ENCODE results near the gene TXNRD1.

TXNRD1 gene

DNA sequence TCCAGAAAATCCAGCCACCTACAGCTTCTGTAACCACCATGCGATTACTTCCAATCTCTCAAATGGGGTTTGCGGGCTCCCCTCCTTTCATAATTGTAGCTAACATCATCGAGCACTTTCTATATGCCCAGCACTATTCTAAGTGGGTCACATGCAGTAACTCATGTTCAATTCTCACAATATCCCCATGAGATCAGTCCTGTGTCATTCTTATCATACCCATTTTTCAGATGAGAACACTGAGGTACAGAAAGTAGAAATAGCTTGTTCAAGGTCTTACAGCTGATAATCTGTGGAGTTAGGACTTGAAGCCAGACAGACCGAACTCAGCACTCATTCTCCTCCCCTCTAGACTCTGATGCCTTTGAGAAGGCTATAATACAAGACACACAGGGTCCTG lies 162.8 kb downstream of the TXNRD1 start:
- Histone ChIP-seq H3K9me3 (ENCODE audit: control insufficient read depth, insufficient read depth, low read depth, low read length) (no peaks in the 10 kb centered on the region), H3K4me1 (ENCODE audit: control insufficient read depth, insufficient read depth, low read length) (no peaks in the 10 kb centered on the region), H3K27ac (ENCODE audit: extremely low read depth, low read depth, low read length) (no peak overlapping the region), H3K4me3 (ENCODE audit: low read depth, low read length) (no peak overlapping the region), H3K36me3 (ENCODE audit: control insufficient read depth in 2 of 2, insufficient read depth in 1 of 2, low read length in 2 of 2) (no peaks in the 10 kb centered on the region)
- ChIA-PET POLR2A (no interaction called here), CTCF (no interaction called here)
- TF ChIP-seq ZNF791 (tag by site-specific recombination; IDR thresholded peaks at IDR 0.05) (no peak), IKZF3 (tag by site-specific recombination; IDR thresholded peaks at IDR 0.05) (no peak), ZBTB48 (tag by site-specific recombination; IDR thresholded peaks at IDR 0.05) (no peak), ZNF169 (tag by site-specific recombination; IDR thresholded peaks at IDR 0.05) (no peak), INSM2 (tag by site-specific recombination; IDR thresholded peaks at IDR 0.05) (no peak), PRDM4 (tag by site-specific recombination; IDR thresholded peaks at IDR 0.05) (no peak), ZNF211 (tag by site-specific recombination; IDR thresholded peaks at IDR 0.05; ENCODE audit: low read depth) (no peak), ZNF768 (tag by site-specific recombination; IDR thresholded peaks at IDR 0.05) (no peak), EGR2 (tag by site-specific recombination; IDR thresholded peaks at IDR 0.05; ENCODE audit: low read depth) (no peak)
- TF ChIP-seq, protein P1, sequence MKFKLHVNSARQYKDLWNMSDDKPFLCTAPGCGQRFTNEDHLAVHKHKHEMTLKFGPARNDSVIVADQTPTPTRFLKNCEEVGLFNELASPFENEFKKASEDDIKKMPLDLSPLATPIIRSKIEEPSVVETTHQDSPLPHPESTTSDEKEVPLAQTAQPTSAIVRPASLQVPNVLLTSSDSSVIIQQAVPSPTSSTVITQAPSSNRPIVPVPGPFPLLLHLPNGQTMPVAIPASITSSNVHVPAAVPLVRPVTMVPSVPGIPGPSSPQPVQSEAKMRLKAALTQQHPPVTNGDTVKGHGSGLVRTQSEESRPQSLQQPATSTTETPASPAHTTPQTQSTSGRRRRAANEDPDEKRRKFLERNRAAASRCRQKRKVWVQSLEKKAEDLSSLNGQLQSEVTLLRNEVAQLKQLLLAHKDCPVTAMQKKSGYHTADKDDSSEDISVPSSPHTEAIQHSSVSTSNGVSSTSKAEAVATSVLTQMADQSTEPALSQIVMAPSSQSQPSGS (tag by site-specific recombination; IDR thresholded peaks at IDR 0.05; ENCODE audit: low read depth), result no peak
- TF ChIP-seq, protein P2, sequence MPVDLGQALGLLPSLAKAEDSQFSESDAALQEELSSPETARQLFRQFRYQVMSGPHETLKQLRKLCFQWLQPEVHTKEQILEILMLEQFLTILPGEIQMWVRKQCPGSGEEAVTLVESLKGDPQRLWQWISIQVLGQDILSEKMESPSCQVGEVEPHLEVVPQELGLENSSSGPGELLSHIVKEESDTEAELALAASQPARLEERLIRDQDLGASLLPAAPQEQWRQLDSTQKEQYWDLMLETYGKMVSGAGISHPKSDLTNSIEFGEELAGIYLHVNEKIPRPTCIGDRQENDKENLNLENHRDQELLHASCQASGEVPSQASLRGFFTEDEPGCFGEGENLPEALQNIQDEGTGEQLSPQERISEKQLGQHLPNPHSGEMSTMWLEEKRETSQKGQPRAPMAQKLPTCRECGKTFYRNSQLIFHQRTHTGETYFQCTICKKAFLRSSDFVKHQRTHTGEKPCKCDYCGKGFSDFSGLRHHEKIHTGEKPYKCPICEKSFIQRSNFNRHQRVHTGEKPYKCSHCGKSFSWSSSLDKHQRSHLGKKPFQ (tag by site-specific recombination; IDR thresholded peaks at IDR 0.05), result no peak

DNA sequence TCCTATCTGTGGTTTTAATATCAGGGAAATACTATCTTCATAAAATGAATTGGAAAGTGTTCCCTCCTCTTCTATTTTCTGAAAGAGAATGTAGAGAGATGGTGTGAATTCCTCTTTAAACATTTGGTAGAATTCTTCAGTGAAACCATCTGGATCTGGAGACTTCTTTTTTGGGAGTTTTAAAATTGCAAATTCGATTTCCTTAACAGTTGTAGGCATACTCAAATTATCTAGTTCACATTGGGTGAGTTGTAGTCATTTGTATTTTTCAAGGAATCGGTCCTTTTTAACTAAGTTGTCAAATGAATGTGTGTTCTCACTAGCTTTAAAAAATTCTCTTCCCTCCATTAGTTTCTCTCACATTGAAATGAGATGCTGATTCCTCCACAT lies 165.8 kb downstream of the TXNRD1 start:
- ChIA-PET POLR2A (interaction anchor here (1.1 kb wide), 2 partner anchors 27 to 76 kb away, joined by 5 to 7 read pairs; partner anchors contain the start of gene CHST11), CTCF (interaction anchor here (0.6 to 3.9 kb wide), 76 partner anchors 8 to 1952 kb away, joined by 3 to 40 read pairs (median 4); partner anchors contain the start of gene CHST11)
- no peaks in the 10 kb centered on the region for H3K36me3 ChIP-seq (ENCODE audit: control insufficient read depth in 2 of 2, insufficient read depth in 1 of 2, low read length in 2 of 2)
- H3K4me3 ChIP-seq (ENCODE audit: low read depth, low read length), result no peak overlapping the region
- no peaks in the 10 kb centered on the region for H3K4me1 ChIP-seq (ENCODE audit: control insufficient read depth, insufficient read depth, low read length)
- H3K27ac ChIP-seq (ENCODE audit: extremely low read depth, low read depth, low read length), result no peak overlapping the region
- TF ChIP-seq, protein P3, sequence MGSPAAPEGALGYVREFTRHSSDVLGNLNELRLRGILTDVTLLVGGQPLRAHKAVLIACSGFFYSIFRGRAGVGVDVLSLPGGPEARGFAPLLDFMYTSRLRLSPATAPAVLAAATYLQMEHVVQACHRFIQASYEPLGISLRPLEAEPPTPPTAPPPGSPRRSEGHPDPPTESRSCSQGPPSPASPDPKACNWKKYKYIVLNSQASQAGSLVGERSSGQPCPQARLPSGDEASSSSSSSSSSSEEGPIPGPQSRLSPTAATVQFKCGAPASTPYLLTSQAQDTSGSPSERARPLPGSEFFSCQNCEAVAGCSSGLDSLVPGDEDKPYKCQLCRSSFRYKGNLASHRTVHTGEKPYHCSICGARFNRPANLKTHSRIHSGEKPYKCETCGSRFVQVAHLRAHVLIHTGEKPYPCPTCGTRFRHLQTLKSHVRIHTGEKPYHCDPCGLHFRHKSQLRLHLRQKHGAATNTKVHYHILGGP (tag by site-specific recombination; IDR thresholded peaks at IDR 0.05), result no peak
- TF ChIP-seq, protein P1 (tag by site-specific recombination; IDR thresholded peaks at IDR 0.05; ENCODE audit: low read depth), result no peak
- TF ChIP-seq, protein P4, sequence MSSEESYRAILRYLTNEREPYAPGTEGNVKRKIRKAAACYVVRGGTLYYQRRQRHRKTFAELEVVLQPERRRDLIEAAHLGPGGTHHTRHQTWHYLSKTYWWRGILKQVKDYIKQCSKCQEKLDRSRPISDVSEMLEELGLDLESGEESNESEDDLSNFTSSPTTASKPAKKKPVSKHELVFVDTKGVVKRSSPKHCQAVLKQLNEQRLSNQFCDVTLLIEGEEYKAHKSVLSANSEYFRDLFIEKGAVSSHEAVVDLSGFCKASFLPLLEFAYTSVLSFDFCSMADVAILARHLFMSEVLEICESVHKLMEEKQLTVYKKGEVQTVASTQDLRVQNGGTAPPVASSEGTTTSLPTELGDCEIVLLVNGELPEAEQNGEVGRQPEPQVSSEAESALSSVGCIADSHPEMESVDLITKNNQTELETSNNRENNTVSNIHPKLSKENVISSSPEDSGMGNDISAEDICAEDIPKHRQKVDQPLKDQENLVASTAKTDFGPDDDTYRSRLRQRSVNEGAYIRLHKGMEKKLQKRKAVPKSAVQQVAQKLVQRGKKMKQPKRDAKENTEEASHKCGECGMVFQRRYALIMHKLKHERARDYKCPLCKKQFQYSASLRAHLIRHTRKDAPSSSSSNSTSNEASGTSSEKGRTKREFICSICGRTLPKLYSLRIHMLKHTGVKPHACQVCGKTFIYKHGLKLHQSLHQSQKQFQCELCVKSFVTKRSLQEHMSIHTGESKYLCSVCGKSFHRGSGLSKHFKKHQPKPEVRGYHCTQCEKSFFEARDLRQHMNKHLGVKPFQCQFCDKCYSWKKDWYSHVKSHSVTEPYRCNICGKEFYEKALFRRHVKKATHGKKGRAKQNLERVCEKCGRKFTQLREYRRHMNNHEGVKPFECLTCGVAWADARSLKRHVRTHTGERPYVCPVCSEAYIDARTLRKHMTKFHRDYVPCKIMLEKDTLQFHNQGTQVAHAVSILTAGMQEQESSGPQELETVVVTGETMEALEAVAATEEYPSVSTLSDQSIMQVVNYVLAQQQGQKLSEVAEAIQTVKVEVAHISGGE (tag by site-specific recombination; conservative IDR thresholded peaks at IDR 0.05; ENCODE audit: low read depth), result no peak
- TF ChIP-seq GLIS2 (tag by site-specific recombination; IDR thresholded peaks at IDR 0.05) (no peak), HOXC10 (CRISPR knock-in tag; IDR thresholded peaks at IDR 0.05) (no peak), ZNF549 (tag by site-specific recombination; IDR thresholded peaks at IDR 0.05) (no peak), ZNF148 (tag by site-specific recombination; IDR thresholded peaks at IDR 0.05; ENCODE audit: borderline replicate concordance) (no peak)
- no peaks in the 10 kb centered on the region for H3K9me3 ChIP-seq (ENCODE audit: control insufficient read depth, insufficient read depth, low read depth, low read length)
